A549 treated with Hydrocortisone at 1 μM for 4 hours (cell line): ENCODE results near the gene TMEM247. TPM values are rescaled to one million over a fixed set of nuclear protein-coding genes. Genes with fewer than 3 reads are reported as not detected.

Experiments
- total RNA-seq: library from RNA; stranded (reverse); fragments of 200-300 nt; extraction: Qiagen RNA extraction; gene quantifications from 5 replicates; pipeline ENCODE4 v1.2.3, GENCODE V29; 2022

The TMEM247 gene
- not detected in 5 replicates for total RNA-seq

GRCh38 chr2:46479265-46479664 lies at the start of gene TMEM247:
Gene TMEM247 (plus strand): TSS chr2:46479565.

Other genes with a start within 250 kb of the TMEM247 start
- 89.4 to 119 TPM (median 107 TPM) in 5 replicates for gene EPAS1, start 182.2 kb upstream of the TMEM247 start, total RNA-seq
- gene RHOQ, start 62.9 kb downstream of the TMEM247 start, total RNA-seq, result 38.1 to 62.5 TPM (median 45.7 TPM) in 5 replicates
- gene ATP6V1E2, start 63.0 kb downstream of the TMEM247 start, total RNA-seq, result 13.4 to 15.9 TPM (median 15.1 TPM) in 5 replicates
- gene PIGF, start 137.5 kb downstream of the TMEM247 start, total RNA-seq, result 27.0 to 35.5 TPM (median 32.4 TPM) in 5 replicates
- 14.5 to 18.0 TPM (median 16.8 TPM) in 5 replicates for gene CRIPT, start 137.7 kb downstream of the TMEM247 start, total RNA-seq
- gene SOCS5, start 219.7 kb downstream of the TMEM247 start, total RNA-seq, result 18.0 to 29.2 TPM (median 21.8 TPM) in 5 replicates